ENCODE results near the gene PIM2.

Gene PIM2

GRCh38 chrX:48918643-48919340 is at the start of gene PIM2:
PIM2 (minus strand) TSS chrX:48919024; CDS start chrX:48918834, 190 bp downstream.
- H3K4me3 ChIP-seq (ENCODE audit: low read depth, low read length) = peak within 1 kb of the TSS; percentile 88

DNA sequence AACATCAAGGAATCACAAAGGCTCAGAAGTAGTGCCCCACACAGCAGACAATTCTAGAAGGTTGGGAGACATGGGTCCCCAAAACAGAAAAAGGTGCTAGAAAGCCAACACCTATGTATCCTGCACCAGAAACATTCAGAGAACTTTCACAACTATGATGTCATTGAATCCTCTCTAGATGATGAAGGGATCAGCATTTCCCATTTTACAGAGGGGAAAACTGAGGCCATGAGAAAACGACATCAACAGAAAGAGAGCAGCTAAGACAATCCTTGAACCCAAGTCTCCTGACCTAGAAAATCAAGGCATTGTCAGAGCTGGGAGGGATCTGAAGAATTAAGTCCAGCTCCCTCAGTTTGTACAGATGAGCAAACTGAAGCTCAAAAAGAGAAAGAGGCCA is 49.6 kb upstream of the PIM2 start:
- no peak overlapping the region for H3K4me3 ChIP-seq (ENCODE audit: low read depth, low read length)

DNA sequence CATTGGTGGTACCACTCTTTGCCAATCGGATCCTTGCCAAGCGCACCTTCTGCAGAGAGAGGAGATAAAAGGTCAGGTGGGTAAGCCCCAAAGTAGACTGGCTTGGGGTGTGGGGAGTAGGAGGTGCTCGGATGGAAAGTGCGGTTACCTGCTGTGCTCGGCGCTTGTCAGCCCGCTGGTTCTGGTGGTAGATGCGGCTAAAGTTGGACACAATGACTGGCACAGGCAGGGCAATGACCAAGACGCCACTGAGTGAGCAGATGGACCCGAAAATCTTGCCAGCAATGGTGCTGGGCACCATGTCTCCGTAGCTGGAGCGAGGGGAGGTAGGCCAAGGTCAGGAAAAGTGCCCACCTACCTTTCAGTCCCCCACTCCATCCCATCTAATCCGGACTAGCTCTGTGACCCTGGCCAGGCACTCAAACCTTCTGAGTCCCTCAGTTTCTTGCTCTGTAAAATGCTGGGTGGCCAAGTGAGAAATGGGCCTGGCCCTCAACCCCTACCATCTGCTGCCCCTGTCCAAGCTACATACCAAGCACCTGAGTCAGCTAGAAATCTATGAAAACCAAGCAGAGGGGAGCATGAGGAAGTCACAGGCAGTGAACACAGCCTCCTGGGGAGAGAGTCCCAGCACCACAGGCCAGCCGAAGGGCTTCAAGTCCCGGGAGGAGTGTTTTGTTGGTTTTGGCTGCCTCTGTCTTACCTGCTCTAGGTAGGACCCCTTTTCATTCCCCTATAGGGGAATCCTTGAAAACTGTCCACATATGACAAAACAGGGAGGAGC is 48.2 kb upstream of the PIM2 start:
- H3K4me3 ChIP-seq (ENCODE audit: low read depth, low read length) = no peak overlapping the region

DNA sequence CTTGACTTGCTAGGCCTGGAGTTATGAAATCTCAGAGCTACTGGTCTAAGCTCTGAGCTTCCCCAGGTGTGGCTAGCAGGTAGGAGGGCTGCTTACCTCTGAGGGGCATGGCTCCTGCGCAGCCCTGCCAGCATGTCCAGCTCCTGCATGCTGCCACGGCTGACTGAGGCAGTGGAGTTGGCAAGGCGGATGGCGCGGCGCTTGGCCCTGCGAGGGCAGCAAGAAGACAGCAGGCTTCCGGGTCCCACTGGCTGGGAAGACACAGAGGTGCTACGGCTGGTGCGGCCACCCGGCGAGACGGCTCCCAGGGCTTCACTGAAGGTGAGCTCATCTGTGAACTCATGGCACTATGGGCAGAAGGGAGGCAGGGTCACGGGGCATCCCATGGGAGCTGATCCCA is 47.1 kb upstream of the PIM2 start:
- H3K4me3 ChIP-seq (ENCODE audit: low read depth, low read length) = no peak overlapping the region

GRCh38 chrX:48961585-48962091 is 42.8 kb upstream of the PIM2 start:
- H3K4me3 ChIP-seq (ENCODE audit: low read depth, low read length) = no peak overlapping the region

DNA sequence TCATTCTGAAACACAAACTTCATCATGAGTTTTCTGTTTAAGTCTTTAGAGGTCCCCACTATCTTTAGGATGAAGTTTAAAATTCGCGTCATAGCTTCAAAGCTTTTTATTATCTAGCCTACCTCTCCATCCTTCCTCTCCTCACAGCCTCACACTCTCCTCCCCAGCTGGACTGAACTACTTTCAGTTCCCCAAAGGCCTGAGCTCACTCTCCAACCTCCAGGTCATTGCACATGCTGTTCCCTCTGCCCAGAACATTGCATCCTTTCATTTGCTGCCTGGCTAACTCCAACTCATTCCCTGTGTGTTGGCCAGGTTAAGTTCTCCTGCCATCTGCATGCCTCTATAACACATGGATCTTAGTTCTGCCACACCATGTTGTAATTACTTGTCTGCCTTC is 41.5 kb upstream of the PIM2 start:
- H3K4me3 ChIP-seq (ENCODE audit: low read depth, low read length) = no peak overlapping the region

DNA sequence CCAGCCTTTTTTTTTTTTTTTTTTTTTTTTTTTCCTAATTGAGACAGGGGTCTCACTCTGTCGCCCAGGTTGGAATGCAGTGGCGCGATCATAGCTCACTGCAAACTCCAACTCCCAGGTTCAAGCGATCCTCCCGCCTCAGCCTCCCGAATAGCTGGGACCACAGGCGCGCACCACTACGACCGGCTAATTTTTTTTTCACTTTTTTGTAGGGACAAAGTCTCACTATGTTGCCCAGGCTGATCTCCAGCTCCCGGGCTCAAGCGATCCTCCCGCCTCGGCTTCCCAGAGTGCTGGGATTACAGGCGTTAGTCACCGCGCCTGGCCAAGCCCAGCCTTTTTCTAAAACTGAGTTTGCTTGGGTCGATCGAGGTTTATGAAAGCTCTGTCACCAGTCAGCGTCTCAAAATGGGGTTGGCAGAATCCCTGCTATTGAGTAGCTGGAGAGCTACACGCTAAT is 39.8 kb upstream of the PIM2 start:
- H3K4me3 ChIP-seq (ENCODE audit: low read depth, low read length) = peak overlapping the region; percentile 35

DNA sequence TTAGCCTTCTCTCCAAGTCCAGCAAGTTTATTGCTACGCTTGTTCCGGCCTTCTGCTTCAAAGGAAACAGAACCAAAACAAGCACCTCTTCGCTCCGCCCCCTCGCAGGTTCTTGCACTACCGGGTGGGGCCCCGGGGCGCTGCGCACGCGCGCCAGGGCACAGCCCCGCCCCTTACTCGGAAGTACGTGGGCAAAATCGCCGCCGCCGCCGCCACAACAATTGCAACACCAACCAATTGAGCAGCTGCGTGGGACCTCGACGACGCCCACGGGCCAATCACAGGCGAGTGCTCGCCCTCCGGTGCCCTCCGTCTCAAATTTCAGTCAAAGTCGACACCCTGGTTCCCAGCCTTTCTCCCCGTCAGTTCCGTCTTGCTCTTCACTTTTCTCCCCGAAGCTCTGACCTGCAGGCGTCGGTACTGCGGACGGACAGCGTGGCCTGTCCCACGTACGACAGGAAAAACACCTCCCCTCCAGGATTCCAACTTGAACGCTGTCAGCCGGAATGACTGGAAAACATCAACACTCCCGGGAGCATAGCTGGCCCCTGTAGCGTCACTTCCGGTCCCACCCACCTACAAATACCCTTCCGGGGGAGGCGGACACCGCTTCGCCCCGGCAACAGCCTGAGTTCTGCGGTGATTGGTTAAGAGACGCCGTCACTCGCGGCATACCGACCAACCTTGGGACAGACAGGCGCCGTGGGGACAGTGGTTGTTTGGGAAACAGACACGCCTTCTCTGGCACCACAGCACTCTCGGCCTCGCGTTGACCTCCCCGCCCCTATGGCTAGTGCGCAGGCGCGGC is 39.2 kb upstream of the PIM2 start:
- peak overlapping the region; percentile 67 for H3K4me3 ChIP-seq (ENCODE audit: low read depth, low read length)

DNA sequence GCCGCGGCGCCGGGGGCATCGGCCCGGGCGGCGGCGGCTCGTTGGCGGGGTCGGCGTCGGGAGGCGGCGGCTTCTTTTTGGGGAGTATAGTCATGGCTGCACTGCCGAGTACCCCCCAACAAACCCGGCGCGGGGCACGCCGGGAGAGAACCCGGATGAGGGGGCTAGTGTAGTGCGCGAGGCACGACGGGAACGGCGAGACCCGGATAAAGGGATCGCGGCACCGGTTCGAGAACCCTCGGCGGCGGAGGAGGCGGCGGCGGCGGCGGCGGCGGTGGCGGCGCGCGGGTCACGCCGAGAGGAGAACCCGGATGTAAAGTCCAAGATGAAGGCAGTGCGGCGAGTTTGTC is 38.6 kb upstream of the PIM2 start, which contains the start of gene OTUD5:
Gene OTUD5 (minus strand): TSS at position 131 of the 350 bp plus-strand sequence. CDS start 37 bp downstream, at position 94.
- H3K4me3 ChIP-seq (ENCODE audit: low read depth, low read length) = peak within 1 kb of the TSS; percentile 67

DNA sequence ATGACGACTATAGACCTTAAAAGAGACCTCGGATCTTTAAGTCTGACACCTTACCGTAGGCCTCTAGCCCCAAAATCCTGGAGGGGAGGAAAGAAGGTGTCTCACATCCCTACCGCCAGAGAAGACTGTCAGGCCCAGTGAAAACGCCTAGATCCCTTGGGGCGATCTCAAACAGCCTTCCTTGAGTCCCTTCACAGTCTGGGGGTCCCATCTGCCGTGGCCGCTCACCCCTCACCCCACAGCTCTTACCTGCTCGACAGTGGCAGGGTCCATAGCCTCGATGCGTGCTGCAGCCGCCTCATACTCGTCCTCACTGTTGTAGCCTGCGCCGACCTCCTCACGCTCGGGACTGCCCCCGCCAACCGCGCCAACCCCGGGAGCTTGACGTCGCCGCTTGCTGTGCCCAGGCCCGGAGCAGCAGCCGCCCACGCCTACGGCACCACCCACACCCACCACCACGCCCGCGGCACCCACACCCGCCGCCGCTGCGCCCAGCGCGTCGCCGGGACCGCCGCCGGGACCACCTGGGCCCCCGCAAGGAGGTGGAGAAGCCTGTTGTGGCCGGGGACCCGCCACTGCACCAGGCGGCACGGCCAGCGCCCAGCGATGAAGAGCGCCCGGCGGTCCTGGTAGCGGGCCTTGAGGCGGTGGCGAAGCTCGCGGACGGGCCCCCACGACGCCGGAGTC is 38.0 kb upstream of the PIM2 start:
- peak overlapping the region; percentile 67 for H3K4me3 ChIP-seq (ENCODE audit: low read depth, low read length)

DNA sequence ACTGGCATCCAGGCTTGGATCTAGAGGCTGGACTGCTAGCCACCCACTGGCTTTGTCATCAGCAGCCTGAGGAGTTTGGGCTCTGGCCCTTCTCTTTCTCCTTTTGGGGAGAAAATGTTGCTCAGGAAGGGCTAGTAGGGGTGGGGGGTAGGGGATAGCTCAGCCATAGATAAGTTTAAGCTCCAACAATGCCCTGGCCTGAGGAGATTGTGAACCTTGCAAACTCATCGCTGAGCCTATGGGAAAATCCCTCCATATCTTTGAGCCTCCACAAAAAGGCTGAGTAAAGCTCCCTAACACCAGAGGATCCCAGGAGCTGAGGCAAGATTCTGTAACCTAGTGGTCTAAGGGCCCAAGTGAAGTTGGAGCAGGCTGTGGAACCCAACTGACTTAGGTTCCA is 29.8 kb upstream of the PIM2 start:
- no peak overlapping the region for H3K4me3 ChIP-seq (ENCODE audit: low read depth, low read length)

- no peak overlapping the region for H3K4me3 ChIP-seq (ENCODE audit: low read depth, low read length)
These were observed 26.9 kb upstream of the PIM2 start for GRCh38 chrX:48945517-48946348.

GRCh38 chrX:48942895-48943294 is 24.1 kb upstream of the PIM2 start:
- H3K4me3 ChIP-seq (ENCODE audit: low read depth, low read length) = no peak overlapping the region

- H3K4me3 ChIP-seq (ENCODE audit: low read depth, low read length) = no peak overlapping the region
These were observed 21.7 kb upstream of the PIM2 start for GRCh38 chrX:48940404-48940955.

DNA sequence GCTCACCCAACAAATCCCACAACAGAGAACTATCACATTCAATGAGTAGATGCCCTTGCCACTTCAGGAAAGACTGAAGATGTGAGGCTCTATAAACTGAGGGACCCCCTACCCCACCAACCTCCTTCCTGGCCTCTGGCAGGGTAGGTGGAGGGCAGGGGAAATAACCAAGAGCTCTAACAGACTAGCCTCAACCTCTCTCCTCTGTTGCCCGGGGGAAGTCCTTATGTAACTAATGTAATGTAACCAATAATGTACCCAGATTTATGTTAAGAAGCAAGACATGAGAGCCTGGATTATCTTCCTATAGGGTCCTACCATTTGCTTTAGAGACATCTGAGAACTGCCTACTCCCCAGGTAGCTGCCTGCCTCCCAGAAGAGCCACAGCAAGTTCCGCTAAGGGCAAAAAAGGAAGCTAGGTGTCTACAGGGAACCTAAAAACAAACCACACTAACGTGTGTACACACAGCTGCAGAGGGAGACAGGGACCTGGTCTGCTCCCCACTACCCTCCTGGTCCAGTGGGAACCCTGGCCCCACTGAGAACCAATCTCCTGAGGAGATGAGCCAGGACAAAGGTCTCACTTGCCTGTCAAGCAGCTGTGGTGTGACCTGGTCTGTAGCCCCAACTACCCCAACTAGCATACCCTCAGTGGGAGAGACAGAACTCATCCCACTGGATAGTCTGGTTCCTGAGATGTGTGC is 20.9 kb upstream of the PIM2 start:
- H3K4me3 ChIP-seq (ENCODE audit: low read depth, low read length) = no peak overlapping the region

DNA sequence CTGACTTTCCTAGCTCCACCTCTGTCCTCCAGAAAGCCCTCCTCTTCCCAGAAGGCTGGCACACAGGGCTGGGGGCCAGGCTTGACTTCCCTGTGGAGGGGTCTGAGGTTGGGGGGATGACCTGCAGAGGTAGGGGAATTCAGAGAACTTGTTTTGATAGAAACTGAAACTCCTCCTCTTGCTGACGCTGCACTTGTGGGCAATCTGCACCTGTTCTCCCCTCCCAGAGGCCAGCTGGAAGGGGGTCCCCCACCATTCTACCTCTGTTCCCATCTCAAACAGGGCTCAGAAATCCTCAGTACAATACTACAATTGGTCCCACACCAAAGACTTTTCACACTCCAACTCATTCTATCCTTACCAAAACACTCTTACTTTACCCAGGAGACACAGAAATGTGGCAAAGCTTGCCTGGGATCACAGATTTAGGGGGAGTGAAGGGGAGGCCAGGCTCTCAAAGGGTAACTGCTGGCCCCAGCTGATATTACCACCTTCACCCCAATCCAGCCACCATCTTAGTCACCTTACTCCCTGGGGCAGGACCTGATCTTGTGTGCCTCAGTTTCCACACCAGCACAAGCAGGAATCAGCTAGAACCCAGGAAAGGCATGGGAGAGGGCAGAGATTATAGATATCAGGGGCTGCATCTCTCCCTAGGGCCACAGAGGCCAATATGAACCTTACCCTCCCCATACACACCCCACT is 20.0 kb upstream of the PIM2 start:
- no peak overlapping the region for H3K4me3 ChIP-seq (ENCODE audit: low read depth, low read length)

GRCh38 chrX:48937054-48937907 is 18.5 kb upstream of the PIM2 start:
- H3K4me3 ChIP-seq (ENCODE audit: low read depth, low read length) = no peak overlapping the region
